Tibial artery (tissue), 4 donors: ENCODE data around the gene OTOP3.

Source experiments
- DNase-seq, 2 donors: peaks; one replicate each; pipeline ENCODE4 v3.0.0-alpha.2; 2019
- H3K27ac ChIP-seq, 2 donors: fragments of 200-600 bp; sonication (generic) in 1 of 2; 1 replicate in 1 of 2; 2 replicates in 1 of 2; pipeline ENCODE4 v1.5.1; 2018 to 2019; ENCODE audit warnings: mild to moderate bottlenecking in 1 of 2
- H3K27me3 ChIP-seq, 2 donors: fragments of 200-600 bp; sonication (generic) in 1 of 2; one replicate each; pipeline versions ENCODE4 v1.5.1 to v1.6.0; 2016 to 2019
- H3K36me3 ChIP-seq, 3 donors: fragments of 200-600 bp; sonication (generic) in 2 of 3; one replicate each; pipeline ENCODE4 v1.5.1; 2016 to 2019; ENCODE audit warnings: mild to moderate bottlenecking in 2 of 3
- H3K4me1 ChIP-seq, 4 donors: fragments of 200-600 bp; sonication (generic) in 2 of 4; 1 replicate in 3 of 4; 2 replicates in 1 of 4; pipeline ENCODE4 v1.5.1; 2016 to 2019
- H3K4me3 ChIP-seq, 2 donors: fragments of 200-600 bp; sonication (generic) in 1 of 2; 1 replicate in 1 of 2; 2 replicates in 1 of 2; pipeline ENCODE4 v1.5.1; 2018 to 2019; ENCODE audit warnings: mild to moderate bottlenecking in 2 of 2
- H3K9me3 ChIP-seq, 3 donors: fragments of 200-600 bp; sonication (generic) in 1 of 3; one replicate each; pipeline ENCODE4 v1.5.1; 2016 to 2019
- CTCF ChIP-seq, 2 experiments: fragments of 200-600 bp in 1 of 2; fragments of 450-650 bp in 1 of 2; IDR thresholded peaks; one replicate each; pipeline ENCODE4 v1.5.1; 2017 to 2019; ENCODE audit warnings: antibody characterized with exemption in 2 of 2, mild to moderate bottlenecking in 1 of 2, moderate library complexity in 1 of 2
- intact Hi-C: fragments of 100-400 bp; cut with DNase I; formaldehyde crosslinking; loops from one replicate; pipeline ENCODE4 v1.15.0; 2023; ENCODE audit warnings: low total_unique reads

The OTOP3 gene

GRCh38 chr17:74935048-74935447 lies 650 bp upstream of the OTOP3 start:
- no peaks in the 10 kb centered on the region for H3K9me3 ChIP-seq
- no peaks in the 10 kb centered on the region for H3K36me3 ChIP-seq
- DNase-seq = no peak
- peaks cover 0 to 13% (median 6%) of the 10 kb centered on the region in 4 donors for H3K4me1 ChIP-seq
- H3K27ac ChIP-seq = no peak overlapping the region
- intact Hi-C loops = no loop called here
- no peak for TF ChIP-seq CTCF (IDR thresholded peaks at IDR 0.05)
- H3K4me3 ChIP-seq = no peak overlapping the region
- H3K27me3 ChIP-seq = peaks cover 0 to 87% of the 10 kb centered on the region in 2 donors

- H3K27ac ChIP-seq = no peak overlapping the region
- H3K27me3 ChIP-seq = peaks cover 0 to 86% of the 10 kb centered on the region in 2 donors
- no peak for DNase-seq
- no peaks in the 10 kb centered on the region for H3K9me3 ChIP-seq
- no peak for TF ChIP-seq CTCF (IDR thresholded peaks at IDR 0.05)
- no peak overlapping the region for H3K4me3 ChIP-seq
- H3K36me3 ChIP-seq = no peaks in the 10 kb centered on the region
- H3K4me1 ChIP-seq = peaks cover 0 to 13% (median 6%) of the 10 kb centered on the region in 4 donors
- intact Hi-C loops = no loop called here
These were observed 737 bp downstream of the OTOP3 start for GRCh38 chr17:74936470-74936799.

GRCh38 chr17:74937064-74938051 lies 1.7 kb downstream of the OTOP3 start:
- H3K4me1 ChIP-seq = peaks cover 0 to 13% (median 6%) of the 10 kb centered on the region in 4 donors
- H3K27me3 ChIP-seq = peaks cover 0 to 92% of the 10 kb centered on the region in 2 donors
- no peak overlapping the region for H3K27ac ChIP-seq
- no peak overlapping the region for H3K4me3 ChIP-seq
- no peaks in the 10 kb centered on the region for H3K9me3 ChIP-seq
- no peak for DNase-seq
- TF ChIP-seq CTCF (IDR thresholded peaks at IDR 0.05) = no peak
- H3K36me3 ChIP-seq = no peaks in the 10 kb centered on the region
- intact Hi-C loops = no loop called here

GRCh38 chr17:74938194-74938950 lies 2.7 kb downstream of the OTOP3 start:
- Histone ChIP-seq H3K27ac (no peak overlapping the region), H3K27me3 (peaks cover 0 to 92% of the 10 kb centered on the region in 2 donors), H3K4me3 (no peak overlapping the region), H3K9me3 (no peaks in the 10 kb centered on the region), H3K4me1 (peaks cover 0 to 13% (median 6%) of the 10 kb centered on the region in 4 donors), H3K36me3 (no peaks in the 10 kb centered on the region)
- intact Hi-C loops = no loop called here
- no peak for TF ChIP-seq CTCF (IDR thresholded peaks at IDR 0.05)
- no peak for DNase-seq

GRCh38 chr17:74939534-74939933 lies 3.8 kb downstream of the OTOP3 start:
- DNase-seq = no peak
- Histone ChIP-seq H3K4me1 (peaks cover 0 to 13% (median 6%) of the 10 kb centered on the region in 4 donors), H3K27ac (no peak overlapping the region), H3K36me3 (no peaks in the 10 kb centered on the region), H3K4me3 (no peak overlapping the region), H3K27me3 (peaks cover 0 to 92% of the 10 kb centered on the region in 2 donors), H3K9me3 (no peaks in the 10 kb centered on the region)
- TF ChIP-seq CTCF (IDR thresholded peaks at IDR 0.05) = no peak
- intact Hi-C loops = no loop called here
